GM23248 (cell line): ENCODE measurements around the gene SPDYE17.
"Not testable (repeated sequence)": the region's sequence is repeated elsewhere in the genome, so short reads cannot be mapped to it uniquely, and the experiment has no call there.

ENCODE experiments used
- EZH2 ChIP-seq: fragments of 200-600 bp; sonication (generic); IDR thresholded peaks from 2 replicates; pipeline ENCODE4 v1.6.1; 2018; ENCODE audit warnings: antibody characterized with exemption, mild to moderate bottlenecking; ENCODE audit not compliant: insufficient read depth, poor library complexity, severe bottlenecking
- EZH2phosphoT487 ChIP-seq: fragments of 200-600 bp; sonication (generic); IDR thresholded peaks from 2 replicates; pipeline ENCODE4 v1.6.1; 2018; ENCODE audit warnings: antibody characterized with exemption, moderate library complexity, mild to moderate bottlenecking, low read depth; ENCODE audit not compliant: insufficient read depth

- TF ChIP-seq EZH2, EZH2phosphoT487: not testable (repeated sequence)
Measured at GRCh38 chr7:77071108-77071507, 38.9 kb upstream of the SPDYE17 start.
